Fibroblast of skin of scalp (primary cell): ENCODE results near the gene EME1.
A peak's percentile ranks its signal among the peaks of the same experiment; 100 is the strongest.
"Not testable (repeated sequence)": the region's sequence is repeated elsewhere in the genome, so short reads cannot be mapped to it uniquely, and the experiment has no call there.

Source experiments
- DNase-seq: peaks from one replicate; pipeline ENCODE4 v3.0.0-alpha.2; 2013

Gene EME1

GRCh38 chr17:50426814-50427787, 54.1 kb downstream of the EME1 start:
- DNase-seq = peak; percentile 31

- not testable (repeated sequence) for DNase-seq
These were observed 55.1 kb downstream of the EME1 start for GRCh38 chr17:50428126-50428525.

- no peak for DNase-seq
These were observed 55.9 kb downstream of the EME1 start for GRCh38 chr17:50428831-50429424.

- DNase-seq = no peak
These were observed 56.8 kb downstream of the EME1 start for GRCh38 chr17:50429793-50430192.
